Neural cell (in vitro differentiated cells): ENCODE measurements around the gene SPARCL1.
"Not testable (repeated sequence)": the region's sequence is repeated elsewhere in the genome, so short reads cannot be mapped to it uniquely, and the experiment has no call there.

ENCODE experiments used
- EP300 ChIP-seq: fragments of 450-650 bp; conservative IDR thresholded peaks from 2 replicates; pipeline ENCODE4 v1.6.1; 2014; ENCODE audit warnings: antibody characterized with exemption, mild to moderate bottlenecking, moderate library complexity; ENCODE audit not compliant: poor library complexity, severe bottlenecking
- RAD21 ChIP-seq: fragments of 450-650 bp; conservative IDR thresholded peaks from 2 replicates; pipeline ENCODE4 v1.6.1; 2014; ENCODE audit warnings: antibody characterized with exemption, mild to moderate bottlenecking, moderate library complexity
- TAF1 ChIP-seq: IDR thresholded peaks from 2 replicates; pipeline ENCODE4 v1.6.1; 2012; ENCODE audit warnings: low read depth
- TF ChIP-seq, protein P1 (sequence below): fragments of 450-650 bp; IDR thresholded peaks from 2 replicates; pipeline ENCODE4 v1.5.1; 2014; ENCODE audit warnings: antibody characterized with exemption, mild to moderate bottlenecking, moderate library complexity; ENCODE audit not compliant: poor library complexity, severe bottlenecking
- TF ChIP-seq, protein P2 (sequence below): IDR thresholded peaks from 2 replicates; pipeline ENCODE4 v1.6.1; 2012; ENCODE audit warnings: borderline replicate concordance

DNA sequence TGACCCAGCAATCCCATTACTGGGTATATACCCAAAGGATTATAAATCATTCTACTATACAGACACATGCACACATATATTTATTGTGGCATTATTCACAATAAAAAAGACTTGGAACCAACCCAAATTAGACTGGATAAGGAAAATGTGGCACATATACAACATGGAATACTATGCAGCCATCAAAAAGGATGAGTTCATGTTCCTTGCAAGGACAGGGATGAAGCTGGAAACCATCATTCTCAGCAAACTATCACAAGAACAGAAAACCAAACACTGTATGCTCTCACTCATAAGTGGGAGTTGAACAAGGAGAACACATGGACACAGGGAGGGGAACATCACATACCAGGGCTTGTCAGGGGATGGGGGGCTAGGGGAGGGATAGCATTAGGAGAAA, 45.2 kb upstream of the SPARCL1 start:
- TF ChIP-seq TAF1, EP300, RAD21: not testable (repeated sequence)
- TF ChIP-seq, protein P1, sequence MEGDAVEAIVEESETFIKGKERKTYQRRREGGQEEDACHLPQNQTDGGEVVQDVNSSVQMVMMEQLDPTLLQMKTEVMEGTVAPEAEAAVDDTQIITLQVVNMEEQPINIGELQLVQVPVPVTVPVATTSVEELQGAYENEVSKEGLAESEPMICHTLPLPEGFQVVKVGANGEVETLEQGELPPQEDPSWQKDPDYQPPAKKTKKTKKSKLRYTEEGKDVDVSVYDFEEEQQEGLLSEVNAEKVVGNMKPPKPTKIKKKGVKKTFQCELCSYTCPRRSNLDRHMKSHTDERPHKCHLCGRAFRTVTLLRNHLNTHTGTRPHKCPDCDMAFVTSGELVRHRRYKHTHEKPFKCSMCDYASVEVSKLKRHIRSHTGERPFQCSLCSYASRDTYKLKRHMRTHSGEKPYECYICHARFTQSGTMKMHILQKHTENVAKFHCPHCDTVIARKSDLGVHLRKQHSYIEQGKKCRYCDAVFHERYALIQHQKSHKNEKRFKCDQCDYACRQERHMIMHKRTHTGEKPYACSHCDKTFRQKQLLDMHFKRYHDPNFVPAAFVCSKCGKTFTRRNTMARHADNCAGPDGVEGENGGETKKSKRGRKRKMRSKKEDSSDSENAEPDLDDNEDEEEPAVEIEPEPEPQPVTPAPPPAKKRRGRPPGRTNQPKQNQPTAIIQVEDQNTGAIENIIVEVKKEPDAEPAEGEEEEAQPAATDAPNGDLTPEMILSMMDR: not testable (repeated sequence)
- TF ChIP-seq, protein P2, sequence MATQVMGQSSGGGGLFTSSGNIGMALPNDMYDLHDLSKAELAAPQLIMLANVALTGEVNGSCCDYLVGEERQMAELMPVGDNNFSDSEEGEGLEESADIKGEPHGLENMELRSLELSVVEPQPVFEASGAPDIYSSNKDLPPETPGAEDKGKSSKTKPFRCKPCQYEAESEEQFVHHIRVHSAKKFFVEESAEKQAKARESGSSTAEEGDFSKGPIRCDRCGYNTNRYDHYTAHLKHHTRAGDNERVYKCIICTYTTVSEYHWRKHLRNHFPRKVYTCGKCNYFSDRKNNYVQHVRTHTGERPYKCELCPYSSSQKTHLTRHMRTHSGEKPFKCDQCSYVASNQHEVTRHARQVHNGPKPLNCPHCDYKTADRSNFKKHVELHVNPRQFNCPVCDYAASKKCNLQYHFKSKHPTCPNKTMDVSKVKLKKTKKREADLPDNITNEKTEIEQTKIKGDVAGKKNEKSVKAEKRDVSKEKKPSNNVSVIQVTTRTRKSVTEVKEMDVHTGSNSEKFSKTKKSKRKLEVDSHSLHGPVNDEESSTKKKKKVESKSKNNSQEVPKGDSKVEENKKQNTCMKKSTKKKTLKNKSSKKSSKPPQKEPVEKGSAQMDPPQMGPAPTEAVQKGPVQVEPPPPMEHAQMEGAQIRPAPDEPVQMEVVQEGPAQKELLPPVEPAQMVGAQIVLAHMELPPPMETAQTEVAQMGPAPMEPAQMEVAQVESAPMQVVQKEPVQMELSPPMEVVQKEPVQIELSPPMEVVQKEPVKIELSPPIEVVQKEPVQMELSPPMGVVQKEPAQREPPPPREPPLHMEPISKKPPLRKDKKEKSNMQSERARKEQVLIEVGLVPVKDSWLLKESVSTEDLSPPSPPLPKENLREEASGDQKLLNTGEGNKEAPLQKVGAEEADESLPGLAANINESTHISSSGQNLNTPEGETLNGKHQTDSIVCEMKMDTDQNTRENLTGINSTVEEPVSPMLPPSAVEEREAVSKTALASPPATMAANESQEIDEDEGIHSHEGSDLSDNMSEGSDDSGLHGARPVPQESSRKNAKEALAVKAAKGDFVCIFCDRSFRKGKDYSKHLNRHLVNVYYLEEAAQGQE: not testable (repeated sequence)
